OCI-LY1 (cell line): ENCODE measurements around the gene C12orf76.

ENCODE experiments used
- CTCF ChIP-seq: fragments of 200-600 bp; sonication (generic), shearing (Covaris generic); IDR thresholded peaks from 2 replicates; pipeline ENCODE4 v1.5.1; 2017; ENCODE audit warnings: mild to moderate bottlenecking, antibody characterized with exemption, low read length, moderate library complexity, mixed read lengths
- EZH2 ChIP-seq: fragments of 200-600 bp; sonication (generic), shearing (Covaris generic); IDR thresholded peaks from 2 replicates; pipeline ENCODE4 v1.8.0; 2017; ENCODE audit warnings: borderline replicate concordance, mixed run types, mild to moderate bottlenecking, antibody characterized with exemption, low read length, moderate library complexity, mixed read lengths

GRCh38 chr12:110005319-110005973 lies 42.9 kb downstream of the C12orf76 start:
- TF ChIP-seq CTCF: no peak
- no peak for TF ChIP-seq EZH2
